Testis (tissue), 2 donors: ENCODE data around the gene PARK7.

Experiments used
- CTCF ChIP-seq, 3 experiments: fragments of 450-650 bp in 2 of 3; fragments of 200-600 bp in 1 of 3; sonication (generic) in 1 of 3; IDR thresholded peaks; one replicate each; pipeline ENCODE4 v1.5.1; 2016 to 2019; ENCODE audit warnings: antibody characterized with exemption in 3 of 3, mild to moderate bottlenecking in 2 of 3, moderate library complexity in 1 of 3
- POLR2A ChIP-seq: fragments of 450-650 bp; IDR thresholded peaks from one replicate; pipeline ENCODE4 v1.6.1; 2017; ENCODE audit warnings: antibody characterized with exemption, mild to moderate bottlenecking, moderate library complexity

DNA sequence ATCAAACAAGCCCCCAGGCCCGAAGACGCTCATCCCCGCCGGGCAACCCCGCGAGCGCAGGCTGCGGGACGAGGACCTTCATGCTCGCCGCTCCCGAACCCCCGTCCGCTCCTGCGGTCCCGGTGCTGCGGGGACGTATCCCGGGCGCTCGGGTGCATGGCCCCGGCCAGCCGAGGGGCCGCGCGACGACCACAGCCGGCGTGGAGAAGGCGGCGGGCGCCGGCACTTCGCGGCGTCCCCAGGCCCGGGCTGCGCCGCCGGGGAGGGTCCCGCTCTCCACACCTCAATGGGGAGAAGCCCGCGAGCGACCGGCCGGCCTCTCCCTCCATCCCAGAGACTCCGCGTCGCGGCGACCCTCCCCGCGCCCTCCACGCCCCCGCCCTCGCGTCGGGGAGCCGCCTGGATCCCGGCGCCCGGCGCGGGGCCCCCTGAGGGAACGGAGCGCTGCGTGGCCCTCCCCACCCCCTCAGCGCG, 64.2 kb downstream of the PARK7 start:
- TF ChIP-seq CTCF (IDR thresholded peaks at IDR 0.05) (no peak), POLR2A (no peak)
